Raji (cell line): ENCODE measurements around the gene FAM13A.

ENCODE experiments used
- POLR2A ChIP-seq: IDR thresholded peaks from 2 replicates; pipeline ENCODE4 v1.6.1; 2011; ENCODE audit warnings: low read depth, low read length, control low read depth; ENCODE audit not compliant: insufficient read depth

Gene FAM13A

DNA sequence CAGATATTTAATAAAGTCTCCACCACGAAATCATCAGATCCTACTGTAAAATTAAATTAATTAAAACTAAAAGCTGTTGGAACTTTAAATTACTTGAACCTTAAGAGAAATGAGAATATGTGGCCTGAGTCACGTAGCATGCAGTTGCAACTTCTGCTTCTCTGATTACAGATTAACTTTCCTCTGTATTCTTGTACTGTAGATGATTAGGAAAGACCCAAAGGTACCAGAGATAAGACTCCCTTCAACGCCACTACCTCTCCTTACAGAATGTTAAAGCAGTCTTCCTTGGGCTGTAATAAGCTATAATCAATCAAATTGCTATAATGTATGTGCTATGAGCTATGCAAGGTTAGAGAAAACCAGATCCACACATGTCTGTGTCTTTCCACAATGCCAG lies 47.9 kb downstream of the FAM13A start:
- no peak for TF ChIP-seq POLR2A

DNA sequence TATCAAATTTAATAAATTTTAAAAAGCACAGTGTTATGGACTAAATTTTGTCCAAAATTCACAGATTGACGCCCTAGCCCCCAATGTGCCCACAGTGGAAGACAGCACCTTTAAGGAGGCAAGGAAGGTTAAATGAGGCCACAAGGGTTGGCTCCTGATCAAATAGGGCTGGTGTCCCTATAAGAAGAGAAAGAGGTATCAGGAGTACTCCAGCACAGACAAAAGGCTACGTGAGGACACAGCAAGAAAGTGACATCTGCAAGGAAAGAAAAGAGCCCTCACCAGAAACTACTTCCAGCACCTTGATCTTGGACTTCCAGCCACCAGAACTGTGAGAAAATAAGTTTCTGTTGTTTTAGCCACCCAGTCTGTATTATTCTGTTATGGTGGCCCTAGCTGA lies 48.8 kb downstream of the FAM13A start:
- TF ChIP-seq POLR2A, result no peak

GRCh38 chr4:89007338-89007939 lies 49.5 kb downstream of the FAM13A start:
- no peak for TF ChIP-seq POLR2A

GRCh38 chr4:89006307-89006706 lies 50.7 kb downstream of the FAM13A start:
- no peak for TF ChIP-seq POLR2A

GRCh38 chr4:89001647-89002445 lies 55.1 kb downstream of the FAM13A start:
- TF ChIP-seq POLR2A, result no peak

DNA sequence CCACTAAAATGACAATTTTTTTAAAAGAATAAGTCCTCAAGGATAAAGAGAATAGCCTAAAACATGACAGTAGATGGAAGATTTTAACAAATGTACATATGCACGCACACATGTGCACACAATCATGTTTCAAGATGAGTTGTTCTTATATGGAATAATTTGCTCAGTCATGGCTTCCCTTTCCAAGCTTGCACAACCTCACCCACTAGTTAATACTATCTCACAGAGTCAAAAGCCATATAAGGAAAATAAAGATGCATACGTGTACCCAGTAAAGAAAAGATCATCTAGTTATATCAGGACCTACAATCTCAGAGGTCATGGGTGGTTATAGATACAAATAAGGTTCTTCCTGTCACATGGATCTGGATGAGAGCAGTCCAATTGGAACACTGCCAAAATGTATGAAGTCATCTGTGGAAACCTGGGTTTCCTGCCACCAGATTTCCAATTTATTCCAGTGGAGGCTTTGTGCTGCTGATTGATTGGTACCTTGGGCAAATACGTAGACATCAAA lies 56.1 kb downstream of the FAM13A start:
- TF ChIP-seq POLR2A, result no peak

DNA sequence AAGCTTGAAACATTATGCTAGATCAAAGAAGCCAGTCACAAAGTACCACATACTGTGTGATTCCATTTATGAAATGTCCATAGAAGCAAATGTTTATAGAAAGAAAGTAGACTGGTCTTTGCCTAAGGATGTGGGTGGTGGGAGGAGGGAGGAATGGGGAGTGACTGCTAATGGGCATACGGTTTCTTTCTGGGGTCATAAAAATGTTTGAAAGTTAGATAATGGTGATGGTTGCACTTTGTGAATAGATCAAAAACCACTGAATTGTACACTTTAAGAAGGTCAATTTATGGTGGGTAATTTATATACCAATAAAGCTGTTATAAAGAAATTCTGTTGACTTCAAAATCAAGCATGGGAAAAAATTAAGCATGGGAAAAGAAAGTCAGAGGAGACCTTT lies 56.6 kb downstream of the FAM13A start:
- TF ChIP-seq POLR2A, result no peak

- no peak for TF ChIP-seq POLR2A
Observed at GRCh38 chr4:88999392-88999930, 57.5 kb downstream of the FAM13A start.

DNA sequence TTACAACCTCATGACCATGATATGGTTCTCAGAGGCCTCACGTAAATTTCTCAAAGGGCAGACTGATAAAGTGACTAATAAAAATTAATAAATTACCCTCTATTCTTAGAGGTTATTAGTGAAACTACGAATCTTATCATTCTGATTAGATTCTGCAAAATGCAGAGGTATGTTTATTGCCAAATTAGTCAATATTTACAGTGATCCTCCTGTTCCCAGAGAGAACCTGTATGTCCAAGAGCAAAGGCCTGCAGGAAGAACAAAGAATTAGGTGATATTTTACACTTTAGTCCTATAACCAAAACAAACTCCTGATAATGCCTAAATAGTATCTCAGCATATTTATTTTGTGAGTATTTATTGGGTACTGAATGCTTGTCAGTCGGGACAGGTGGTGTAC lies 58.1 kb downstream of the FAM13A start:
- TF ChIP-seq POLR2A, result no peak

DNA sequence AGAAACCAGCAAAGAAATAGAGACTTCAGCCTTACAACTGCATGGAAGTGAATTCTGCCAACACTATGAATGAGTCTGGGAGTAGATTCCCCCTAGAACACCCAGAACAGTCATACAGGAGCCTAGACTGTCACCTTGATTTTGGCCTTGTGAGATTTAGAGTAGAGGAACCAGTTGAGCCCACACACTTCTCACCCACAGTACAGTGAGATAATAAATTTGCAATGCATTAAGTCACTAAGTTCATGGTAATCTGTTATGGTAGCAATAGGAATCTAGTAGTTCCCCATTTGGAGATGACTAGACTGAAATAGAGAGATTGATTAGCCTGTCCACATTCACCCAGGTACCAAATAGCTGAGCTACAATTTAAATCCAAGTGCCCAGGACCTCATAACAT lies 59.0 kb downstream of the FAM13A start:
- TF ChIP-seq POLR2A, result no peak

- TF ChIP-seq POLR2A, result no peak
Observed at GRCh38 chr4:88995874-88996273, 61.1 kb downstream of the FAM13A start.

- TF ChIP-seq POLR2A, result no peak
Observed at GRCh38 chr4:88993246-88993645, 63.7 kb downstream of the FAM13A start.

DNA sequence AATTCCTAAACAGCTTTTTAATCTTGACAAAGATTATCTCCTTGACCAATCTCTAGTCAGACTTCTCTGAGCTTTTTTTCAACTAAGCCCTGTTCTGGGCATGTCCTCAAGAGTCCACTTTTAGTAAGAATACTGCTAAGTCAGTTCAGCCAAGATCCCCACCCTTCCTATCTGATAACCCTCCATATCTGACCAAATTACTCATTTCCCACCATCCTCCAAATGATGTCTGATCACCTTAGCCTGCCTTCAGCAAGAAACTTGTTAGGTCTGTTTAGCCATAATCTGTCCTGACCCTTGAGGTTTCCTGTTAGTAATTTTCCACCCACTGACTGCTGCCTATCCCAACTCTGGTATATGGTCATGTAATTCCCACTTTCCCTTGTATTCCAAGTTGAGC lies 65.2 kb downstream of the FAM13A start:
- no peak for TF ChIP-seq POLR2A

DNA sequence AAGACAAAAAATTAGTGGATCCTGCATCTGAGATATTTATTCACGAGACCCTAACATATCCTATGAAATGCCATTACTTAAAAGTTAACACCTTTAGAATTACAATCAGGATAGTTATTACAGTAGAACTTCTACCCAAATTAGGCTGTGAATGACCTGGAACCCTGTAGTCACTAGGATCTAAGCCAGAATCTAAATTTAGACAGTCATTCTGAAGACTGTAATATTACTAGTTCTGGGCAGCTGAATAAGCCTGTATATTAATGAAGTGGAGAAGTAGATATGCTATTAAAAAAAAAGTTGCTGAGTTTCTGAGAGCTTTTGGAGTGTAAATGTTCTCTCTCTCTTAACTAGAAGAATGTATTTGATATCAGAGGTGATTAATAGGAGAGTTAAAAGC lies 67.0 kb downstream of the FAM13A start:
- no peak for TF ChIP-seq POLR2A

DNA sequence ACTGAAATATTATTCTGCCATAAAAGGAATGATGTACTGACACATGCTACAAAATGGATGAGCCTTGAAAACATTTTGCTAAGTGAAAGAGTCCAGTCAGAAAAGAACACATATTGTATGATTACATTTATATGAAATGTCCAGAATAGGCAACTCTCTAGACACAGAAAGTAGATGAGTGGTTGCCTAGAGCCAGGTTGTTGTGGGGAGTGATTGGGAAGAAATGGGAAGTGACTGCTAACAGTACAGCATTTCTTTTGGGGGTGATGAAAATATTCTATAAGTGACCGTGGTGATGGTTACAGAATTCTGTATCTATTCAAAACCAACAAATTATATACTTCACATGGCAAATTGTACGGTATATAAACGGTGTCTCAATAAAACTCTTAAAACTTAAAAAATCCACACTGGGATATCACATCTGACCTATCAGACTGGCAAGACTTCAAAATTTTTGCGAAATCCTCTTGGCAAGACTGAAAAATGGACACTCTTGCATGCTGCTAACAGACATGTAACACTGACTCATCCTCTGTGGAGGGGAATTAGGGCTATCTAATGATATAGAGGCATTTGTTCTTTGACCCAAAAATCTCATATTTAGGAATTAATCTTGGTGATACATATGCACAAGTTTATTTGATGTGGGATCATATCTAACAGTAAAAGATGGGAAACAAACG lies 71.8 kb downstream of the FAM13A start:
- no peak for TF ChIP-seq POLR2A

DNA sequence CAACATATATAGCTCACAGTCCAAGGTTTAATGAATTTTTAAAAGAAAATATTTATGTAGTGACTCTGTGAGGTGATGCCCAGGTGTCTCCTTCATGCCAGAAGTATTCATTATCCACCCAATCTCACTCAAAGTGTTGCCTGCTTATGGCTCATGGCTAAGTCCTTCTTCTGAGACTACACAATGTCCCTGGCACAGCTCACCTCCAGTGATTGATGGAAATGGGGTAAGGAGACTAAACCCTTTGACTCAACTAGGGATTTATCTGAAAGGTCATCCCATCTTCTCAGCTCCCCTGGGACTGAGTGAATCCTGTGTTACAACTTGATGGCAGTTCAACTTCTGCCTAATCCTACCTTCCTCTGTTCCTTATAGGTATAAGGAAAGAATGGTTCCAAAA lies 74.2 kb downstream of the FAM13A start:
- no peak for TF ChIP-seq POLR2A
